Measurements from ENCODE around the gene TOR3A. TPM values are rescaled to one million over a fixed set of nuclear protein-coding genes. Genes with fewer than 3 reads are reported as not detected.

The TOR3A gene
- total and polyA plus RNA-seq, 2 of the 8 experiments (the other 6 are each of a cell fraction or from before 2014, with no cell fraction given): 15.3 to 21.4 TPM

- Histone ChIP-seq H3K79me2 (ENCODE audit: control insufficient read depth in 1 of 2, insufficient read depth in 2 of 2, low read length in 2 of 2) (no peaks in the 10 kb centered on the region), H4K20me1 (replicated peaks in 1 of 2; ENCODE audit: control insufficient read depth in 1 of 2, insufficient read depth in 2 of 2, low read length in 2 of 2) (no peaks in the 10 kb centered on the region), H3K56ac (replicated peaks; ENCODE audit: insufficient read length, low read depth, low read length) (no peak overlapping the region), H3K4me2 (ENCODE audit: insufficient read depth in 1 of 2, low read depth in 2 of 2, low read length in 2 of 2) (no peak overlapping the region), H3K18ac (ENCODE audit: extremely low read depth, low read length) (no peak overlapping the region), H4K91ac (replicated peaks; ENCODE audit: insufficient read length, low read length) (no peak overlapping the region), H3K79me1 (ENCODE audit: low read depth, low read length) (no peaks in the 10 kb centered on the region), H2BK5ac (ENCODE audit: low read depth, low read length) (no peak overlapping the region), H3K4me3 (ENCODE audit: extremely low read depth in 1 of 4, insufficient read depth in 2 of 4, low read depth in 3 of 4, low read length in 4 of 4) (no peak overlapping the region), H3K4me1 (replicated peaks in 1 of 4; ENCODE audit: control insufficient read depth in 3 of 4, insufficient read depth in 4 of 4, low read length in 3 of 4) (no peaks in the 10 kb centered on the region), H2BK120ac (replicated peaks; ENCODE audit: low read depth, low read length) (no peak overlapping the region), H3K9me3 (ENCODE audit: insufficient read depth in 2 of 2, low read depth in 1 of 2, low read length in 1 of 2) (no peaks in the 10 kb centered on the region; a peak in 1 of 4 replicates), H3K27me3 (replicated peaks in 1 of 4; ENCODE audit: control insufficient read depth in 3 of 4, extremely low read depth in 1 of 4, insufficient read depth in 3 of 4, low read length in 3 of 4) (no peaks in the 10 kb centered on the region), H3K14ac (ENCODE audit: insufficient read length) (no peak overlapping the region), H2BK20ac (ENCODE audit: low read length) (no peak overlapping the region), H2BK15ac (ENCODE audit: low read length) (no peak overlapping the region), H3K23ac (ENCODE audit: insufficient read length) (no peak overlapping the region), H2BK12ac (ENCODE audit: low read depth, low read length) (no peak overlapping the region), H3K36me3 (ENCODE audit: control insufficient read depth in 2 of 4, insufficient read depth in 4 of 4, low read length in 3 of 4) (peaks cover 6 to 33% (median 22%) of the 10 kb centered on the region in 4 experiments; a peak in 7 of 8 replicates), H2AFZ (ENCODE audit: low read length) (no peak overlapping the region), H3K23me2 (ENCODE audit: low read depth, low read length) (no peaks in the 10 kb centered on the region; the same call in 1 of the 2 replicates), H2AK5ac (ENCODE audit: low read depth, low read length) (no peak overlapping the region), H3K4ac (replicated peaks; ENCODE audit: insufficient read length, low read depth, low read length) (peak overlapping the region; percentile 35), H3K27ac (ENCODE audit: low read depth, low read length) (no peak overlapping the region), H3K9ac (replicated peaks in 1 of 4; ENCODE audit: extremely low read depth in 1 of 4, low read depth in 3 of 4, low read length in 3 of 4) (no peak overlapping the region), H4K8ac (ENCODE audit: extremely low read depth, insufficient read depth, low read length) (no peak overlapping the region), H4K5ac (ENCODE audit: insufficient read length, low read depth, low read length) (no peak overlapping the region)
- TF ChIP-seq SRF (IDR thresholded peaks at IDR 0.05; ENCODE audit: low read depth, low read length): no peak
- TF ChIP-seq NANOG (IDR thresholded peaks at IDR 0.05; ENCODE audit: insufficient read depth, low read depth, low read length, poor library complexity, severe bottlenecking): no peak
- TF ChIP-seq ATF2 (IDR thresholded peaks at IDR 0.05; ENCODE audit: low read length): no peak
- DNase-seq (ENCODE audit: low read depth in 1 of 2, low spot score in 2 of 2) (no peak), FAIRE-seq (no peak)
- CTCF ChIA-PET (ENCODE audit: partially characterized antibody): interaction anchor here (0.5 to 4.9 kb wide), 8 partner anchors 10 to 614 kb away, joined by 3 to 41 read pairs (median 4); no protein-coding TSS in a partner anchor
- 93% methylated on average over 15 of the region's 15 CpGs; no CpG with 5 or more reads in 1 of the 2 experiments for WGBS, 2 experiments (ENCODE audit: extremely low coverage in 1 of 2, insufficient coverage in 1 of 2, insufficient read length in 1 of 2, insufficient replicate concordance in 2 of 2, low coverage in 1 of 2, low lambda C conversion rate in 2 of 2, missing lambda C conversion rate in 1 of 2)
- POLR2A ChIA-PET (ENCODE audit: partially characterized antibody): interaction anchor here (1.0 kb wide), 1 partner anchor 15 kb away, joined by 3 read pairs; no protein-coding TSS in a partner anchor
Observed at GRCh38 chr1:179107706-179108629, 26.1 kb downstream of the TOR3A start.

Data from H1 (cell line).